Caco-2 (cell line): ENCODE data around the gene OSBPL8. TPM values are rescaled to one million over a fixed set of nuclear protein-coding genes. Genes with fewer than 3 reads are reported as not detected.

Experiments
- BruUV-seq: library from RNA; stranded (reverse); fragments of 400-500 nt; replicated peaks from 2 replicates; lab custom pipeline; 2021; lab: Mats Ljungman, UMichigan
- CTCF ChIA-PET: fragments of 300-600 bp; sonication (Branson Sonifier 250); formaldehyde crosslinking; loops from one replicate; lab custom pipeline; 2022; ENCODE audit warnings: antibody characterized with exemption; lab: Charles Lee
- POLR2A ChIA-PET: fragments of 300-600 bp; sonication (Branson Sonifier 250); formaldehyde crosslinking; loops from one replicate; lab custom pipeline; 2022; ENCODE audit warnings: antibody characterized with exemption; lab: Charles Lee
- DNase-seq, 2 experiments: peaks; one replicate each; pipeline versions ENCODE4 v3.0.0 to v3.0.0-alpha.2; 2020 to 2022
- H3K27me3 ChIP-seq: replicated peaks from 2 replicates; pipeline ENCODE4 v1.6.0; 2011; ENCODE audit warnings: low read length; ENCODE audit not compliant: control insufficient read depth, insufficient read depth
- H3K36me3 ChIP-seq: 2 replicates; pipeline ENCODE4 v1.5.1; 2011; ENCODE audit warnings: low read length; ENCODE audit not compliant: control insufficient read depth, insufficient read depth
- H3K4me1 ChIP-seq: fragments of 250-450 bp; sonication (Bioruptor Pico); 2 replicates; pipeline ENCODE4 v1.5.1; 2020; ENCODE audit warnings: mild to moderate bottlenecking
- H3K4me3 ChIP-seq: 2 replicates; pipeline ENCODE4 v1.5.1; 2011; ENCODE audit warnings: low read depth, mild to moderate bottlenecking, control low read depth, low read length
- H3K9me3 ChIP-seq: fragments of 250-450 bp; sonication (Bioruptor Pico); 2 replicates; pipeline ENCODE4 v1.5.1; 2020; ENCODE audit warnings: mild to moderate bottlenecking, moderate library complexity
- H3K27ac Mint-ChIP-seq: one replicate; pipeline ENCODE4 v1.8.0; 2022; ENCODE audit warnings: mixed read lengths; ENCODE audit not compliant: unreplicated experiment
- H3K27me3 Mint-ChIP-seq: one replicate; pipeline ENCODE4 v1.8.0; 2022; ENCODE audit warnings: mixed read lengths; ENCODE audit not compliant: insufficient read depth, unreplicated experiment
- H3K36me3 Mint-ChIP-seq: one replicate; pipeline ENCODE4 v1.8.0; 2022; ENCODE audit warnings: mild to moderate bottlenecking, mixed read lengths; ENCODE audit not compliant: insufficient read depth, unreplicated experiment
- H3K4me1 Mint-ChIP-seq: one replicate; pipeline ENCODE4 v1.8.0; 2022; ENCODE audit warnings: low read depth, mixed read lengths; ENCODE audit not compliant: unreplicated experiment
- H3K4me3 Mint-ChIP-seq: one replicate; pipeline ENCODE4 v1.8.0; 2022; ENCODE audit warnings: mild to moderate bottlenecking, moderate library complexity, mixed read lengths; ENCODE audit not compliant: unreplicated experiment
- H3K9me3 Mint-ChIP-seq: one replicate; pipeline ENCODE4 v1.8.0; 2022; ENCODE audit warnings: mixed read lengths; ENCODE audit not compliant: unreplicated experiment
- intact Hi-C: fragments of 100-400 bp; cut with micrococcal nuclease; formaldehyde crosslinking; loops from one replicate; pipeline ENCODE4 v1.10.0; 2022; ENCODE audit not compliant: unreplicated experiment
- total RNA-seq: library from RNA; stranded (reverse); gene quantifications from 2 replicates; pipeline ENCODE4 v1.2.3, GENCODE V29; 2022
- TF ChIP-seq, protein P1 (sequence below), 2 experiments: fragments of 200-600 bp in 1 of 2; IDR thresholded peaks; 1 replicate in 1 of 2; 2 replicates in 1 of 2; pipeline versions ENCODE4 v1.5.1 to v1.8.0; 2011 to 2022; ENCODE audit warnings: antibody characterized with exemption in 1 of 2, control low read depth in 1 of 2, inconsistent platforms in 1 of 2, low read depth in 1 of 2, low read length in 1 of 2, mild to moderate bottlenecking in 1 of 2, moderate library complexity in 1 of 2; ENCODE audit not compliant: insufficient read depth in 1 of 2, severe bottlenecking in 1 of 2, unreplicated experiment in 1 of 2

Gene OSBPL8
- total RNA-seq, 1 experiment from 2014 or later = 50.0 TPM

DNA sequence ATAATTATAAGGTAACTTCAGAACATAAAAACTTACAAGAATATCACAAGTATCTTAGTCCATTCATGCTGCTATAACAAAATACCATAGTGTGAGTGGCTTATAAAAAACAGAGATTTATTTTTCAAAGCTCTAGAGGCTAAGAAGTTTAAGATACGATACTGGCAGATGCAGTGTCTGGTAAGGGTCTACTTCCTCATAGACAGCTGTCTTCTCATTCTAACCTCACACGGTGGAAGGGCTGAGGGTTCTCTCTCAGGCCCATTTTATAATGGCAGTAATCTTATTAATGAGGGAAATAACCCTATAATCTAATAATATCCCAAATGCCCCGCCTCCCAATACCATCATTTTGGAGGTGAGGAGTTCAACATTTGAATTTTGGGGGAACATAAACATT lies 23.7 kb upstream of the OSBPL8 start:
- no peaks in the 10 kb centered on the region for H3K36me3 Mint-ChIP-seq
- DNase-seq = no peak
- H3K4me1 Mint-ChIP-seq = peaks cover 6% of the 10 kb centered on the region
- no peak overlapping the region for H3K4me3 ChIP-seq
- ChIA-PET POLR2A (no interaction called here), CTCF (no interaction called here)
- H3K9me3 ChIP-seq = 0 out of 2 replicates have a peak, but pooled peaks cover 5% of the 10 kb centered on the region
- no peak overlapping the region for H3K4me3 Mint-ChIP-seq
- H3K27ac Mint-ChIP-seq = no peak overlapping the region
- no TSS peak for BruUV-seq
- no peaks in the 10 kb centered on the region for H3K27me3 ChIP-seq
- H3K4me1 ChIP-seq = 0 out of 2 replicates have a peak, but pooled peaks cover 4% of the 10 kb centered on the region
- TF ChIP-seq, protein P1, sequence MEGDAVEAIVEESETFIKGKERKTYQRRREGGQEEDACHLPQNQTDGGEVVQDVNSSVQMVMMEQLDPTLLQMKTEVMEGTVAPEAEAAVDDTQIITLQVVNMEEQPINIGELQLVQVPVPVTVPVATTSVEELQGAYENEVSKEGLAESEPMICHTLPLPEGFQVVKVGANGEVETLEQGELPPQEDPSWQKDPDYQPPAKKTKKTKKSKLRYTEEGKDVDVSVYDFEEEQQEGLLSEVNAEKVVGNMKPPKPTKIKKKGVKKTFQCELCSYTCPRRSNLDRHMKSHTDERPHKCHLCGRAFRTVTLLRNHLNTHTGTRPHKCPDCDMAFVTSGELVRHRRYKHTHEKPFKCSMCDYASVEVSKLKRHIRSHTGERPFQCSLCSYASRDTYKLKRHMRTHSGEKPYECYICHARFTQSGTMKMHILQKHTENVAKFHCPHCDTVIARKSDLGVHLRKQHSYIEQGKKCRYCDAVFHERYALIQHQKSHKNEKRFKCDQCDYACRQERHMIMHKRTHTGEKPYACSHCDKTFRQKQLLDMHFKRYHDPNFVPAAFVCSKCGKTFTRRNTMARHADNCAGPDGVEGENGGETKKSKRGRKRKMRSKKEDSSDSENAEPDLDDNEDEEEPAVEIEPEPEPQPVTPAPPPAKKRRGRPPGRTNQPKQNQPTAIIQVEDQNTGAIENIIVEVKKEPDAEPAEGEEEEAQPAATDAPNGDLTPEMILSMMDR (IDR thresholded peaks at IDR 0.05; ENCODE audit: insufficient read depth in 1 of 2, low read depth in 1 of 2, low read length in 1 of 2, severe bottlenecking in 1 of 2, unreplicated experiment in 1 of 2) = no peak
- H3K36me3 ChIP-seq = no peaks in the 10 kb centered on the region
- H3K9me3 Mint-ChIP-seq = no peaks in the 10 kb centered on the region
- intact Hi-C loops = no loop called here
- no peaks in the 10 kb centered on the region for H3K27me3 Mint-ChIP-seq

DNA sequence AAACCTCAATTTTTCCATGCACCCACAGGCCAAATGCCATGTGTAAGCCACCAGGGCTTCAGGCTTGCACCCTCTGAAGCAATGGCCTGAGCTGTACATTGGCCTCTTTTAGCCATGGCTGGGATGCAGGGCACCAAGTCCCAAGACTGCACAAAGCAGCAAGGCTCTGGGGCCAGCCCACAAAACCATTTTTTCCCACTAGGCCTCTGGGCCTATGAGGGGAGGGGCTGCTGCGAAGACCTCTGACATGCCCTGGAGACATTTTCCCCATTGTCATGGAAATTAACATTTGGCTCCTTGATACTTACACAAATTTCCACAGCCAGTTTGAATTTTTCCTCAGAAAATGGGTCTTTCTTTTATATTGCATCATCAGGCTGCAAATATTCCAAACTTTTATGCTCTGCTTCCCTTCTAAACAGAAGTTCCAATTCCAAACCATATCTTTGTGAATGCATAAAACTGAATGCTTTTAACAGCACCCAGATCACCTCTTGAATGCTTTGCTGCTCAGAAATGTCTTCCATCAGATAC lies 14.3 kb upstream of the OSBPL8 start:
- H3K36me3 ChIP-seq = no peaks in the 10 kb centered on the region
- TF ChIP-seq, protein P1 (IDR thresholded peaks at IDR 0.05; ENCODE audit: insufficient read depth in 1 of 2, low read depth in 1 of 2, low read length in 1 of 2, severe bottlenecking in 1 of 2, unreplicated experiment in 1 of 2) = no peak
- Mint-ChIP-seq H3K9me3 (peaks cover 10% of the 10 kb centered on the region), H3K4me3 (no peak overlapping the region), H3K27me3 (no peaks in the 10 kb centered on the region), H3K27ac (no peak overlapping the region), H3K4me1 (no peaks in the 10 kb centered on the region), H3K36me3 (no peaks in the 10 kb centered on the region)
- ChIA-PET POLR2A (no interaction called here), CTCF (no interaction called here)
- no peak for DNase-seq
- no peak overlapping the region for H3K4me3 ChIP-seq
- no TSS peak for BruUV-seq
- peaks cover 8% of the 10 kb centered on the region; the same call in 1 of the 2 replicates for H3K9me3 ChIP-seq
- no peaks in the 10 kb centered on the region for H3K4me1 ChIP-seq
- intact Hi-C loops = no loop called here
- no peaks in the 10 kb centered on the region for H3K27me3 ChIP-seq

DNA sequence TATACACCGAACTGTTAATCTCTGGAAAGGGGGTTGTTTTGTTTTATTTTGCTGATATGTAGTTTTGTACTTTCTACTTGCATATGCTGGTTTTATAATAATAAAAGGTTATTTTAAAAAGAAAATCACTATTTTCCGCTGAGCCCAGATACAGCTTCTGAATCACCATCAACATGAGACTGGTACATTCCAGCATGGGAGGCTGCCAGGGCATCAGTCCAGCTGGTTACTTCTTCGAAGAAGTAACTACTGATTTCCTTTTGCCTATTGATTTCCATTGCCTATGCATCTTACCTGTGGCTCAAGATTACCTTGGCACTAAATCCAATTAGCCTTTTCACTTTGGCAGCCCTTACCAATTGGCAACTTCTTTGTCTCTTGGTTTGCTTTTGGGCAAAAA lies 11.7 kb upstream of the OSBPL8 start:
- no peak for DNase-seq
- Histone ChIP-seq H3K27me3 (no peaks in the 10 kb centered on the region), H3K4me3 (no peak overlapping the region), H3K9me3 (no peaks in the 10 kb centered on the region; the same call in 1 of the 2 replicates), H3K36me3 (no peaks in the 10 kb centered on the region), H3K4me1 (no peaks in the 10 kb centered on the region)
- Mint-ChIP-seq H3K27me3 (no peaks in the 10 kb centered on the region), H3K4me1 (peaks cover 8% of the 10 kb centered on the region), H3K4me3 (no peak overlapping the region), H3K9me3 (peaks cover 10% of the 10 kb centered on the region), H3K36me3 (no peaks in the 10 kb centered on the region), H3K27ac (no peak overlapping the region)
- TF ChIP-seq, protein P1 (IDR thresholded peaks at IDR 0.05; ENCODE audit: insufficient read depth in 1 of 2, low read depth in 1 of 2, low read length in 1 of 2, severe bottlenecking in 1 of 2, unreplicated experiment in 1 of 2) = no peak
- intact Hi-C loops = no loop called here
- POLR2A ChIA-PET = no interaction called here
- CTCF ChIA-PET = no interaction called here
- BruUV-seq = no TSS peak
